ENCODE results near the gene FSD1L. TPM values are rescaled to one million over a fixed set of nuclear protein-coding genes. Genes with fewer than 3 reads are reported as not detected.
"Not testable (repeated sequence)": the region's sequence is repeated elsewhere in the genome, so short reads cannot be mapped to it uniquely, and the experiment has no call there.

FSD1L gene
- total RNA-seq, 2 donors from 2014 or later, result 5.5 to 8.7 TPM

- intact Hi-C loops (cut with DNase I), result no loop called here
- no peak for DNase-seq (ENCODE audit: low spot score)
These were observed 19.1 kb downstream of the FSD1L start for GRCh38 chr9:105466898-105467455.

GRCh38 chr9:105468875-105469274 is 21.0 kb downstream of the FSD1L start:
- DNase-seq (ENCODE audit: low spot score), result no peak
- intact Hi-C loops (cut with DNase I), result no loop called here

GRCh38 chr9:105473221-105473620 is 25.4 kb downstream of the FSD1L start:
- DNase-seq (ENCODE audit: low spot score), result no peak
- intact Hi-C loops (cut with DNase I), result no loop called here

GRCh38 chr9:105475302-105475701 is 27.5 kb downstream of the FSD1L start:
- DNase-seq (ENCODE audit: low spot score), result no peak
- intact Hi-C loops (cut with DNase I), result no loop called here

- intact Hi-C loops (cut with DNase I), result no loop called here
- DNase-seq (ENCODE audit: low spot score), result no peak
These were observed 32.0 kb downstream of the FSD1L start for GRCh38 chr9:105479846-105480245.

GRCh38 chr9:105483618-105484017 is 35.8 kb downstream of the FSD1L start:
- DNase-seq (ENCODE audit: low spot score), result no peak
- intact Hi-C loops (cut with DNase I), result no loop called here

- intact Hi-C loops (cut with DNase I), result no loop called here
- DNase-seq (ENCODE audit: low spot score), result no peak
These were observed 36.4 kb downstream of the FSD1L start for GRCh38 chr9:105484226-105484625.

- DNase-seq (ENCODE audit: low spot score), result no peak
- intact Hi-C loops (cut with DNase I), result no loop called here
These were observed 37.3 kb downstream of the FSD1L start for GRCh38 chr9:105485131-105485530.

- intact Hi-C loops (cut with DNase I), result no loop called here
These were observed 49.0 kb downstream of the FSD1L start for GRCh38 chr9:105496826-105497225.

GRCh38 chr9:105497704-105498103 is 49.9 kb downstream of the FSD1L start:
- intact Hi-C loops (cut with DNase I), result no loop called here
- no peak for DNase-seq (ENCODE audit: low spot score)

More at GRCh38 chr9:105496826-105497225, 49.0 kb downstream of the FSD1L start:
- DNase-seq (ENCODE audit: low spot score), result no peak

GRCh38 chr9:105500108-105500766 is 52.4 kb downstream of the FSD1L start:
- intact Hi-C loops (cut with DNase I), result no loop called here
- no peak for DNase-seq (ENCODE audit: low spot score)

GRCh38 chr9:105501414-105501813 is 53.6 kb downstream of the FSD1L start:
- no peak for DNase-seq (ENCODE audit: low spot score)

GRCh38 chr9:105502276-105502675 is 54.4 kb downstream of the FSD1L start:
- no peak for DNase-seq (ENCODE audit: low spot score)
- intact Hi-C loops (cut with DNase I), result no loop called here

More at GRCh38 chr9:105501414-105501813, 53.6 kb downstream of the FSD1L start:
- intact Hi-C loops (cut with DNase I), result no loop called here

- intact Hi-C loops (cut with DNase I), result no loop called here
- no peak for DNase-seq (ENCODE audit: low spot score)
These were observed 56.0 kb downstream of the FSD1L start for GRCh38 chr9:105503881-105504280.

- intact Hi-C loops (cut with DNase I), result no loop called here
- DNase-seq (ENCODE audit: low spot score), result no peak
These were observed 59.4 kb downstream of the FSD1L start for GRCh38 chr9:105507096-105507790.

GRCh38 chr9:105508530-105508929 is 60.7 kb downstream of the FSD1L start:
- intact Hi-C loops (cut with DNase I), result no loop called here
- DNase-seq (ENCODE audit: low spot score), result no peak

GRCh38 chr9:105510024-105510423 is 62.2 kb downstream of the FSD1L start:
- intact Hi-C loops (cut with DNase I), result no loop called here
- DNase-seq (ENCODE audit: low spot score), result no peak

GRCh38 chr9:105511446-105511845 is 63.6 kb downstream of the FSD1L start:
- DNase-seq (ENCODE audit: low spot score), result no peak
- intact Hi-C loops (cut with DNase I), result no loop called here

GRCh38 chr9:105515811-105516413 is 68.1 kb downstream of the FSD1L start:
- intact Hi-C loops (cut with DNase I), result no loop called here
- no peak for DNase-seq (ENCODE audit: low spot score)

GRCh38 chr9:105519710-105520369 is 72.0 kb downstream of the FSD1L start:
- intact Hi-C loops (cut with DNase I), result not testable (repeated sequence)
- peak; percentile 76 for DNase-seq (ENCODE audit: low spot score)
